Duodenal mucosa (tissue), 2 donors: Measurements from ENCODE around the gene TMEM120A.

ENCODE experiments used
- H3K27ac ChIP-seq: one replicate; pipeline ENCODE4 v1.7.0; 2013; ENCODE audit warnings: low read depth, low read length
- H3K27me3 ChIP-seq, 2 donors: one replicate each; pipeline ENCODE4 v1.7.0; 2013; ENCODE audit warnings: low read length in 2 of 2, control low read depth in 1 of 2; ENCODE audit not compliant: insufficient read depth in 2 of 2, control insufficient read depth in 1 of 2
- H3K36me3 ChIP-seq, 2 donors: one replicate each; pipeline ENCODE4 v1.7.0; 2013; ENCODE audit warnings: low read length in 2 of 2, control low read depth in 1 of 2; ENCODE audit not compliant: insufficient read depth in 2 of 2, control insufficient read depth in 1 of 2
- H3K4me1 ChIP-seq, 2 donors: one replicate each; pipeline ENCODE4 v1.7.0; 2013; ENCODE audit warnings: low read length in 2 of 2, control low read depth in 1 of 2; ENCODE audit not compliant: insufficient read depth in 2 of 2, control insufficient read depth in 1 of 2
- H3K4me3 ChIP-seq, 2 donors: one replicate each; pipeline ENCODE4 v1.7.0; 2013; ENCODE audit warnings: low read length in 2 of 2, low read depth in 1 of 2
- H3K9ac ChIP-seq, 2 donors: one replicate each; pipeline ENCODE4 v1.7.0; 2013; ENCODE audit warnings: low read length in 2 of 2, low read depth in 1 of 2
- H3K9me3 ChIP-seq, 2 donors: one replicate each; pipeline ENCODE4 v1.7.0; 2013; ENCODE audit warnings: low read length in 2 of 2, control low read depth in 1 of 2; ENCODE audit not compliant: control insufficient read depth in 1 of 2

Gene TMEM120A

DNA sequence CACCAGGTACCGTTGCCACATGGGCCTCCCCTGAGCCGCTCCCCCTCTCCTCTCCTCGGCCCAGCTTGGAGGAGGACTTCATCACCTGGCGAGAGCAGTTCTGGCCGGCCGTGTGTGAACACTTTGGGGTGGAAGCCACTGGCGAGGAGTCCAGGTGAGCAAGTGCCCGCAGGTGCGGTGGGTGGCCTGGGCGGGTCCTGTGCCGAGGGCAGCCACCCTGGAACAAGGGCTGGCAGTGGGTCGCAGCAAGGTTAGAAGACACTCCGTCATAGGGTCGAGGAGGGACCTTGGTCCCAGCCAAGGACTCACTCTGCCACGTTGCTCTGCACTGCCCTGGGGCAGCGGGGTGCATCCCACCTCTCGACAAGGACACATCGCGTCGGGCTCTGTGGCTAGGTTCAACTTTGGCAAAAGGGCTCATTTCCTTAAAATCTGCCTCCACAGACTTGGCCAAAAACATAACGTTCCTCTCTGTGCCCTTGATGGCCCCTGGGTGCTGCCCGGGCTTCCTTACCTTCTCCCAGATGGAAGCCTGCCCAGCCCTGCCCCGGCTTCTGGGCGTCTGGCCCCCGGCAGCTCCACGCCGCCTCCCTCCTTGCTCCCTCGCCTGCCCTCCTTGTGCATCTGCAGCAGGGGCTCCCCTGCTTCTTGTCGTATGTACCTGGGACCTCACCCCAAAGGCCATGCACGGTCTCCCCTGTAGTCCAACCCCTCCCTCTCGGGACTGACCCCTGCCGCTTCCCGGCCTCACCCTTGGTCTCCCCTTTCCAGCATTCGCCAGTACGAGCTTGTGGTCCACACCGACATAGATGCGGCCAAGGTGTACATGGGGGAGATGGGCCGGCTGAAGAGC, 12.7 kb downstream of the TMEM120A start:
- no peaks in the 10 kb centered on the region for H3K27me3 ChIP-seq
- H3K9me3 ChIP-seq: no peaks in the 10 kb centered on the region
- H3K27ac ChIP-seq: no peak overlapping the region
- peaks cover 35 to 75% of the 10 kb centered on the region in 2 donors for H3K36me3 ChIP-seq
- H3K4me3 ChIP-seq: no peak overlapping the region
- peaks cover 28 to 37% of the 10 kb centered on the region in 2 donors for H3K4me1 ChIP-seq
- H3K9ac ChIP-seq: no peak overlapping the region

DNA sequence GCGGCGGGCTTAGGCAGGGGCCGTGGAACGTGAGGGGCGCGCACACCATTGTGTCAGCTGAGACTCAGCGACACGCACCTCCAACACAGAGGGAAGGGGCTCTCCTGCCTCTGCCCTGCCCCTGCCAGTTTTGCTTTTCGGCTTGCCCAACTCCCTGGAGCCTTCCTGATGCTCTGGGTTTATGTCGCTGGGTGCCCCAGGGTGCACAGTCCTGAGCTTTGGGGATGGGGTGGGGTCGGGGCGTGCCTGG, 13.3 kb downstream of the TMEM120A start:
- Histone ChIP-seq H3K4me3 (no peak overlapping the region), H3K27ac (no peak overlapping the region), H3K4me1 (peaks cover 24 to 33% of the 10 kb centered on the region in 2 donors), H3K9me3 (no peaks in the 10 kb centered on the region), H3K36me3 (peaks cover 35 to 69% of the 10 kb centered on the region in 2 donors), H3K9ac (no peak overlapping the region), H3K27me3 (no peaks in the 10 kb centered on the region)

DNA sequence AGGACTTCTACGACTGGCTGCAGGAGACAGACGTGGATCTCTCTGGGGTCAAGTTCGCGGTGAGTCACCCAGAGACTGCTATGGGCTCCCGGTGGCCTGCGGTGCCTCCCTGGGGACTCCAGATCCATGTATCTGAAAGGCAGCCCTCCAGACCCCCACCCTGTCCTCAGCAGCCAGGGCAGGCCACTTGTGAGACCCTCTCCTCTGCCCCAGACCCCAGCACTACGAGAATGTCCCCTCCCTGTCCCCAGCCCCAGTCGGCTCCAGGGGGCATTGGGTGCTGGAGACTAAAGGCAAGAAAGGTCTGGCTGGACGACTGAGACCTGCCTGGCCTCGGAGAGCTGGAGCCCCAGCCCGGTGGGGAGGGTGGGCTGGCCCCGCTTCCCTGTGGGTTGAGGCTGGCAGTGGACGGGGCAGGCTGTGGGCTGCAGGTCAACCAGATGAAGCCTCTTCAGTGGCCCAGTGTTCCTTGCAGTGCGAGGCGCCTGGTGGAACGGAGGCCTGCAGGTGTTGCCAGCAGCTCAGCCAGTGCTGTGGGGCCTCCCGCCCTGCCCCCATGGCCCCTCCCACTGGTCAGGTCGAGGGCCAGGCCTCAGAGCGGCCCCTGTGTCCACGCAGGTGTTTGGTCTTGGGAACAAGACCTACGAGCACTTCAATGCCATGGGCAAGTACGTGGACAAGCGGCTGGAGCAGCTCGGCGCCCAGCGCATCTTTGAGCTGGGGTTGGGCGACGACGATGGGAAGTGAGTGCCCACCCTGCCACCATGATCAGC, 13.8 kb downstream of the TMEM120A start:
- peaks cover 18 to 28% of the 10 kb centered on the region in 2 donors for H3K4me1 ChIP-seq

DNA sequence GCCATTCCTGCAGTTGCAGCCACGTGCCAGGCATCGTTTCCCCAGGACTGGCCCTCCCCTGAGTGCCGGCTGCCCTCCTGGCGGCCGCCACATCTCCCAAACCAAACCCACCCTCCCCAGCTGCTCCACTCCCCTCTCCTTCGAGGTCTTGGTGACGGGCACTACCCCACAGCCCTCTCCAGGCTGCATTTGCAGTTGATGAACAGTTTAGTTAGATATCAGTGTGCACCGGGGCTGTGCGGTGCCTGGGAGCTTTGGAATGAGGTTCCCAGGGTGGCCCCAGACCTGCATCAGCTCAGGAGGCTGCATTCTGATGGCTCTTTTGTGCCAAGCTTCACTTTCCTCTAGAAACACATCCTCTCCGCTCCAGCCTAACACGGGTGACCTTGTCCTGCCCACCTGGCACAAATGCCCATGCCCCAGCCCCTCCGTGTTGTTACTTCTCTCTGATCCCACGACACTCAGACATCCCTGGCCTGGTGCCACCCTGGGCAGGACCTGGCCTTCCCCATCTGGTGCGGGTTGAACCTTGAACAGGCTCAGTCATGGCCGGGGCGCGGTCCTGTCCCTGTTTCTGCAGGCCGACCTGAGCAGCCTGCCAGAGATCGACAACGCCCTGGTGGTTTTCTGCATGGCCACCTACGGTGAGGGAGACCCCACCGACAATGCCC, 14.5 kb downstream of the TMEM120A start:
- Histone ChIP-seq H3K27me3 (no peaks in the 10 kb centered on the region), H3K4me1 (peaks cover 17 to 23% of the 10 kb centered on the region in 2 donors), H3K4me3 (peak overlapping the region; percentile 34 to 63), H3K9ac (peak overlapping the region; percentile 63 to 68), H3K36me3 (peaks cover 30 to 57% of the 10 kb centered on the region in 2 donors), H3K27ac (peak overlapping the region; percentile 73), H3K9me3 (no peaks in the 10 kb centered on the region)

More for the DNA sequence above, 13.8 kb downstream of the TMEM120A start:
- no peaks in the 10 kb centered on the region for H3K9me3 ChIP-seq
- no peaks in the 10 kb centered on the region for H3K27me3 ChIP-seq
- peak overlapping the region; percentile 30 to 68 for H3K9ac ChIP-seq
- peaks cover 30 to 64% of the 10 kb centered on the region in 2 donors for H3K36me3 ChIP-seq
- H3K4me3 ChIP-seq: peak overlapping the region; percentile 34 to 63
- H3K27ac ChIP-seq: peak overlapping the region; percentile 66

DNA sequence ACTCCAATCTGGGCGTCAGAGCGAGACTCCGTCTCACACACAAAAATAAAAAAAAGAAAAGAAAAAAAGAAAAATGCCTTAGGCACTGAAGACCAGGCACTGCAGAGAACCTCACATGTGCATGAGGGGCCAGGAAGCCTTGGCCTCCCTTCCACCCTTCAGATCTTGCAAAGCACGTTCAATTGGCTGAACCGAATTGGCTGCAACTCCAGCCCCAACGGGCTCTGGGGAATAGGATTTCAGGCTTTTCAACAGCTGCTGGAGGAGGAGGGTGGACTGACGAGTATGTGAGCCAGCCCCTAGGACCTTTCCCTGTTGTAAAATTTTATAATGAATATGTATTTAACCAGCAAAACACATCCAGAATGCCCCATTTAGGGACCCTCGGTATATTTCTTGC, 16.7 kb downstream of the TMEM120A start:
- Histone ChIP-seq H3K4me3 (no peak overlapping the region), H3K27me3 (no peaks in the 10 kb centered on the region), H3K36me3 (peaks cover 21 to 46% of the 10 kb centered on the region in 2 donors), H3K9me3 (no peaks in the 10 kb centered on the region), H3K4me1 (peaks cover 17 to 23% of the 10 kb centered on the region in 2 donors), H3K27ac (no peak overlapping the region), H3K9ac (no peak overlapping the region)

DNA sequence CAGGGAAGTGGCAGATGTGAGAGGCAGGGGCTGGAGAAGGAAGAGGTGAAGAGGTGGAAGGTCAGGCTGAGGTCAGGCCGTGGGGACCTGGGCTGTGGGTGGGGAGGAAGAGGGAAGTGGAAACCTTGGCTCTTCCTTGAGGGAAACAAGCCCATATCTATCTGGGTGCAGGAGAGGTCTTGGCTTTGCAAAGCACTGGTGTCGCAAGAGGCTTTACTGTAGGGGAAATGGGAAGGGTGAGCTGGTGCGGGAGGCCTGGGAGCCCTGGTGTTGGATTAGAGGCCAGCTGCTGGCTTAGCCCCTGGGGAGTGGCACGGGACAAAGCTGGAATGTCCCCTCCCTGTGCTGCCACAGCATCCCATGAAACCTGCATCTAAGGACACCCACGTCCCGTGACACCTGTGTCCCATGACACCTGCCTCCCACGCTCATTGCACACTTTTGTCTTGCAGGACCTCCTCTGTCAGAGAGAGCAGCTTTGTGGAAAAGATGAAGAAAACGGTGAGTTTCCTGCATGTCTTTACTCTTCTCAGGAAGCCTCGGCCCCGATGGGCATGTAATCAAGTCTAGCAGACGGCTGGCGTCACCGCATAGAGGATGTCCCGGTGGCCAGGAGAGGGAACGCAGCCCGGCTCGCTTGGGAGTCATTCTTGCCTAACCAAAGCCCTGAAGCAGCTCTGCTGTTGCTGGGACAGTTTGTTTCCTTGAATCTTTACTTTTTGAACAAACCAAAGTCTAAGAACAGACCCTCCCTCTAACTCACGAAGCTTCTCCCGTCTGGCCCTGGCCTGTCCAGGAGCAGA, 22.2 kb downstream of the TMEM120A start:
- H3K4me3 ChIP-seq: no peak overlapping the region
- H3K36me3 ChIP-seq: peaks cover 0 to 27% of the 10 kb centered on the region in 2 donors
- H3K27ac ChIP-seq: no peak overlapping the region

DNA sequence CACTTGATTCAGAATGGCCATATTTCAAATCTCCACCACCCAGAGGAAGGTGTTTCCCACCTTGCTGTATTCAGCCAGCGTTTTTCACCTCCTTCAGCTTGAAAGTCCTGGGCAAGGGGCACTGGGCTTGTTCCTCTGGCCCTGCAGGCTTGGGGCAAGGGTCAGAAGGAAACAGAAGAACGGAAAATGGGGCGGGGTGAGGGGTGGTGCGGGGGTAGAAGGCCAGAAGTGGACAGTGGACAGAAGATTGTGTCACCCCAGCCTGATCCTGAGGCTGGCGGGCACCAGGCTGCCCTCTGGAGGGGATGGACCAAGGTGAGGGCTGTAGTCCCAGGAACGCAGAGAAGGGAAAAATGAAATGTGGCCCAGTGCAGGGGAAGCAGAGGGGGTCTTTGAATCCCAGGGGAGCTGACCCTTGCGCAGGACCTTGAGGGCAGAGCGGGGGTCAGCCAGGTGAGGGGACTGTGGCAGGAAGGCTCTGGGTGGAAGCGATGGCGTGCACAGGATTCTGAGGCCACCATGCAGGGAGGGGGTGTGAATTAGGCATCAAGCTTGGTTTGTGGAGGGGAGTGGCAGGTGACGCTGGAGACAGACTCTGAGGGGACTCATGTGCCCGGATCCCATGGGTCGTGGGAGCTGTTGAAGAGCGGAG, 23.0 kb downstream of the TMEM120A start:
- H3K9ac ChIP-seq: no peak overlapping the region

More for the DNA sequence above, 22.2 kb downstream of the TMEM120A start:
- Histone ChIP-seq H3K27me3 (no peaks in the 10 kb centered on the region), H3K9me3 (no peaks in the 10 kb centered on the region), H3K4me1 (peaks cover 22 to 26% of the 10 kb centered on the region in 2 donors), H3K9ac (no peak overlapping the region)

DNA sequence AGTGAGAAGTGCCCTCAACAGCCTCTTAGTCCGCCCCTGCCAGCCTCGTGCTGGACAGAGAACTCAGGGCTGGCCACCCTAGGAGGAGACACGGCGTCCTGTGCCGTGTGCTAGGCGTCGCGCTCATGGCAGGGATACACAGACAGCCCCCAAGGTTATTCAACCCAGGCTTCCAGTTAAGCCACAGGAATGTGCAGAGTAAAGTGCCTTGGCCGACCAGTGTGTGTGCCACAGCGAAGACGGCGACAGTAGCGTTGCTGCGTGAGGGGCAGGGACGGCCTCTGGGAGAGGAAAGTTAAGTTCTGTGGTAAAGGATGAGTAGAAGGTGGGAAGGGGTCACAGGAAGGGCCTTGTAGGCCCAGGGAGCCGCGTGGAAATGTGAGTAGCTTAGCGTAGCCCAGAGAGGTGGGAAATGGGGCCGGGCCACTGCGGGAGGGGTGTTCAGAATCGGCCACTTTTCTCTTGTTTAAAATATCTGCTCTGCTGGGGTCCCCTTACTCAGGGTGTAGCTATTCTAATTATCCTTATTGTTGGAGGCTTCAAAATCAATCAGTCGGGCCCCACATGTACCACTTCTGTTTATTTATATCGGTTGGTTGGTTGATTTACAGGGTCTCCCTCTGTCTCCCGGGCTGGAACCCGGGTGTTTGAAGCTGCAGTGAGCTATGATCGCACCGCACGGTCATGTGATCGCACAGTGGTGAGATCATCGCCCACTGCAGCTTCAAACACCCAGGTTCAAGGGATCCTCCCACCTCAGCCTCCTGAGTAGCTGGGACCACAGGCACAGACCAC, 24.5 kb downstream of the TMEM120A start:
- Histone ChIP-seq H3K27ac (no peak overlapping the region), H3K9ac (no peak overlapping the region), H3K4me1 (peaks cover 27 to 28% of the 10 kb centered on the region in 2 donors), H3K27me3 (no peaks in the 10 kb centered on the region), H3K36me3 (peaks cover 8 to 38% of the 10 kb centered on the region in 2 donors), H3K9me3 (no peaks in the 10 kb centered on the region), H3K4me3 (no peak overlapping the region)

More for the DNA sequence above, 23.0 kb downstream of the TMEM120A start:
- Histone ChIP-seq H3K27me3 (no peaks in the 10 kb centered on the region), H3K4me3 (no peak overlapping the region), H3K9me3 (no peaks in the 10 kb centered on the region), H3K4me1 (peaks cover 27 to 28% of the 10 kb centered on the region in 2 donors), H3K36me3 (peaks cover 0 to 34% of the 10 kb centered on the region in 2 donors), H3K27ac (no peak overlapping the region)
